Measurements from ENCODE around the gene EFCAB8.

The EFCAB8 gene

GRCh38 chr20:32894711-32895355 is 36.1 kb downstream of the EFCAB8 start:
- H3K4me1 ChIP-seq (ENCODE audit: low read length) = no peaks in the 10 kb centered on the region

GRCh38 chr20:32896521-32897280 is 38.0 kb downstream of the EFCAB8 start:
- H3K4me2 ChIP-seq (ENCODE audit: low read depth, low read length) = no peak overlapping the region
- no peak for TF ChIP-seq EZH2phosphoT487 (IDR thresholded peaks at IDR 0.05; ENCODE audit: low read length)
- TF ChIP-seq EZH2 (optimal IDR thresholded peaks at IDR 0.05; ENCODE audit: low read depth, low read length) = no peak
- TF ChIP-seq CTCF (IDR thresholded peaks at IDR 0.05; ENCODE audit: low read length) = no peak
- H3K4me1 ChIP-seq (ENCODE audit: low read length) = no peaks in the 10 kb centered on the region

More at GRCh38 chr20:32894711-32895355, 36.1 kb downstream of the EFCAB8 start:
- peaks cover 17% of the 10 kb centered on the region; the same call in 1 of the 2 replicates for H3K27me3 ChIP-seq (replicated peaks; ENCODE audit: insufficient read depth, low read length)
- no peaks in the 10 kb centered on the region for H3K79me2 ChIP-seq (ENCODE audit: low read length)
- no peak overlapping the region for H3K27ac ChIP-seq (ENCODE audit: low read length)
- no peak overlapping the region for H3K9ac ChIP-seq (ENCODE audit: low read length)
- H3K9me3 ChIP-seq (replicated peaks; ENCODE audit: insufficient read depth, low read length) = no peaks in the 10 kb centered on the region
- no peak overlapping the region for H3K4me2 ChIP-seq (ENCODE audit: low read depth, low read length)
- H3K4me3 ChIP-seq (ENCODE audit: low read length) = no peak overlapping the region
- no peak for DNase-seq
- H3F3A ChIP-seq (ENCODE audit: insufficient read depth, low read length) = no peaks in the 10 kb centered on the region
- H3K9me2 ChIP-seq (replicated peaks; ENCODE audit: insufficient read depth, low read length) = no peaks in the 10 kb centered on the region
- H4K20me1 ChIP-seq (ENCODE audit: insufficient read depth, low read length) = no peaks in the 10 kb centered on the region
- no peak overlapping the region for H2AFZ ChIP-seq (ENCODE audit: low read length)
- no peaks in the 10 kb centered on the region for H3K36me3 ChIP-seq (replicated peaks; ENCODE audit: insufficient read depth, low read length)
- TF ChIP-seq EZH2phosphoT487 (IDR thresholded peaks at IDR 0.05; ENCODE audit: low read length) (no peak), CTCF (IDR thresholded peaks at IDR 0.05; ENCODE audit: low read length) (no peak), EZH2 (optimal IDR thresholded peaks at IDR 0.05; ENCODE audit: low read depth, low read length) (no peak)

GRCh38 chr20:32898729-32899128 is 40.0 kb downstream of the EFCAB8 start:
- Histone ChIP-seq H3K36me3 (replicated peaks; ENCODE audit: insufficient read depth, low read length) (no peaks in the 10 kb centered on the region), H3K27me3 (replicated peaks; ENCODE audit: insufficient read depth, low read length) (peaks cover 17% of the 10 kb centered on the region; the same call in 1 of the 2 replicates), H2AFZ (ENCODE audit: low read length) (no peak overlapping the region), H3K9ac (ENCODE audit: low read length) (no peak overlapping the region), H3F3A (ENCODE audit: insufficient read depth, low read length) (no peaks in the 10 kb centered on the region), H3K4me2 (ENCODE audit: low read depth, low read length) (no peak overlapping the region), H3K9me3 (replicated peaks; ENCODE audit: insufficient read depth, low read length) (no peaks in the 10 kb centered on the region), H3K4me1 (ENCODE audit: low read length) (no peaks in the 10 kb centered on the region), H3K9me2 (replicated peaks; ENCODE audit: insufficient read depth, low read length) (no peaks in the 10 kb centered on the region), H3K27ac (ENCODE audit: low read length) (no peak overlapping the region), H3K79me2 (ENCODE audit: low read length) (no peaks in the 10 kb centered on the region), H3K4me3 (ENCODE audit: low read length) (no peak overlapping the region), H4K20me1 (ENCODE audit: insufficient read depth, low read length) (no peaks in the 10 kb centered on the region)
- DNase-seq = no peak
- TF ChIP-seq EZH2 (optimal IDR thresholded peaks at IDR 0.05; ENCODE audit: low read depth, low read length) = no peak
- no peak for TF ChIP-seq EZH2phosphoT487 (IDR thresholded peaks at IDR 0.05; ENCODE audit: low read length)
- no peak for TF ChIP-seq CTCF (IDR thresholded peaks at IDR 0.05; ENCODE audit: low read length)

More at GRCh38 chr20:32896521-32897280, 38.0 kb downstream of the EFCAB8 start:
- Histone ChIP-seq H3K9ac (ENCODE audit: low read length) (no peak overlapping the region), H3K9me3 (replicated peaks; ENCODE audit: insufficient read depth, low read length) (no peaks in the 10 kb centered on the region), H3F3A (ENCODE audit: insufficient read depth, low read length) (no peaks in the 10 kb centered on the region), H3K4me3 (ENCODE audit: low read length) (no peak overlapping the region), H4K20me1 (ENCODE audit: insufficient read depth, low read length) (no peaks in the 10 kb centered on the region), H3K79me2 (ENCODE audit: low read length) (no peaks in the 10 kb centered on the region), H3K27ac (ENCODE audit: low read length) (no peak overlapping the region), H3K27me3 (replicated peaks; ENCODE audit: insufficient read depth, low read length) (peaks cover 17% of the 10 kb centered on the region; the same call in 1 of the 2 replicates), H3K9me2 (replicated peaks; ENCODE audit: insufficient read depth, low read length) (no peaks in the 10 kb centered on the region), H3K36me3 (replicated peaks; ENCODE audit: insufficient read depth, low read length) (no peaks in the 10 kb centered on the region), H2AFZ (ENCODE audit: low read length) (no peak overlapping the region)
- DNase-seq = no peak
